H1 (cell line): ENCODE data around the gene TMBIM4. TPM values are rescaled to one million over a fixed set of nuclear protein-coding genes. Genes with fewer than 3 reads are reported as not detected.

Experiments
- CTCF ChIA-PET: fragments of 300-600 bp; sonication (Branson Sonifier 250); formaldehyde crosslinking; loops from one replicate; lab custom pipeline; 2021; ENCODE audit not compliant: partially characterized antibody; lab: Charles Lee
- POLR2A ChIA-PET: fragments of 300-600 bp; sonication (Branson Sonifier 250); formaldehyde crosslinking; loops from one replicate; lab custom pipeline; 2021; ENCODE audit warnings: inconsistent platforms; ENCODE audit not compliant: partially characterized antibody; lab: Charles Lee
- DNase-seq, 2 experiments: peaks; one replicate each; pipeline versions ENCODE4 v3.0.0 to v3.0.0-alpha.2; 2010 to 2022; ENCODE audit warnings: low spot score in 2 of 2, low read depth in 1 of 2, mixed read lengths in 1 of 2
- FAIRE-seq: peaks from 2 replicates; lab custom pipeline; 2011; peaks lifted over from hg19 to GRCh38; lab: Jason Lieb, UNC
- H2AFZ ChIP-seq: 2 replicates; pipeline ENCODE4 v1.8.1; 2012; ENCODE audit warnings: low read length, inconsistent platforms
- H2AK5ac ChIP-seq: 2 replicates; pipeline ENCODE4 v1.6.1; 2013; ENCODE audit warnings: low read depth, low read length
- H2BK120ac ChIP-seq: replicated peaks from 2 replicates; pipeline ENCODE3; 2013; ENCODE audit warnings: low read depth, low read length, inconsistent platforms
- H2BK12ac ChIP-seq: 2 replicates; pipeline ENCODE4 v1.6.1; 2013; ENCODE audit warnings: low read depth, low read length
- H2BK15ac ChIP-seq: 2 replicates; pipeline ENCODE4 v1.6.1; 2013; ENCODE audit warnings: low read length
- H2BK20ac ChIP-seq: 2 replicates; pipeline ENCODE4 v1.6.1; 2013; ENCODE audit warnings: low read length
- H2BK5ac ChIP-seq: 2 replicates; pipeline ENCODE4 v1.6.1; 2013; ENCODE audit warnings: low read depth, low read length
- H3K14ac ChIP-seq: 2 replicates; pipeline ENCODE4 v1.6.1; 2013; ENCODE audit warnings: inconsistent platforms; ENCODE audit not compliant: insufficient read length
- H3K18ac ChIP-seq: 2 replicates; pipeline ENCODE4 v1.6.1; 2013; ENCODE audit warnings: low read length; ENCODE audit errors: extremely low read depth
- H3K23ac ChIP-seq: 2 replicates; pipeline ENCODE4 v1.6.1; 2013; ENCODE audit warnings: inconsistent platforms; ENCODE audit not compliant: insufficient read length
- H3K23me2 ChIP-seq: 2 replicates; pipeline ENCODE4 v1.6.1; 2013; ENCODE audit warnings: low read depth, low read length
- H3K27ac ChIP-seq: 2 replicates; pipeline ENCODE4 v1.6.1; 2011; ENCODE audit warnings: low read depth, low read length, inconsistent platforms
- H3K27me3 ChIP-seq, 4 experiments: replicated peaks in 1 of 4; 1 replicate in 1 of 4; 2 replicates in 3 of 4; pipeline versions ENCODE4 v1.6.1 to v1.8.1; 2011 to 2013; ENCODE audit warnings: low read length in 3 of 4, mild to moderate bottlenecking in 3 of 4, inconsistent platforms in 2 of 4, mixed read lengths in 2 of 4, moderate library complexity in 1 of 4; ENCODE audit not compliant: control insufficient read depth in 3 of 4, insufficient read depth in 3 of 4; ENCODE audit errors: extremely low read depth in 1 of 4
- H3K36me3 ChIP-seq, 4 experiments: 2 replicates each; pipeline versions ENCODE4 v1.6.1 to v1.8.1; 2011 to 2013; ENCODE audit warnings: mild to moderate bottlenecking in 4 of 4, low read length in 3 of 4, moderate library complexity in 2 of 4, control low read depth in 1 of 4, inconsistent platforms in 1 of 4; ENCODE audit not compliant: insufficient read depth in 4 of 4, control insufficient read depth in 2 of 4
- H3K4ac ChIP-seq: replicated peaks from 2 replicates; pipeline ENCODE3; 2013; ENCODE audit warnings: low read length, low read depth, mixed read lengths, inconsistent platforms; ENCODE audit not compliant: insufficient read length
- H3K4me1 ChIP-seq, 4 experiments: replicated peaks in 1 of 4; 1 replicate in 1 of 4; 2 replicates in 3 of 4; pipeline versions ENCODE4 v1.6.1 to v1.8.1; 2011 to 2013; ENCODE audit warnings: low read length in 3 of 4, inconsistent platforms in 2 of 4, mixed read lengths in 1 of 4; ENCODE audit not compliant: insufficient read depth in 4 of 4, control insufficient read depth in 3 of 4
- H3K4me2 ChIP-seq, 2 experiments: 2 replicates each; pipeline versions ENCODE4 v1.6.1 to v1.8.1; 2011 to 2013; ENCODE audit warnings: low read depth in 2 of 2, low read length in 2 of 2, control low read depth in 1 of 2, inconsistent platforms in 1 of 2, mild to moderate bottlenecking in 1 of 2; ENCODE audit not compliant: insufficient read depth in 1 of 2
- H3K4me3 ChIP-seq, 4 experiments: fragments of 200-600, 300-600 bp in 1 of 4; sonication (generic), shearing (Covaris generic), sonication (Bioruptor Twin) in 1 of 4; 2 replicates each; pipeline versions ENCODE4 v1.5.1 to v1.8.1; 2011 to 2016; ENCODE audit warnings: low read length in 4 of 4, low read depth in 3 of 4, control low read depth in 2 of 4, inconsistent platforms in 2 of 4, mild to moderate bottlenecking in 2 of 4, mixed read lengths in 1 of 4, moderate library complexity in 1 of 4; ENCODE audit not compliant: insufficient read depth in 2 of 4; ENCODE audit errors: extremely low read depth in 1 of 4
- H3K56ac ChIP-seq: replicated peaks from 2 replicates; pipeline ENCODE3; 2013; ENCODE audit warnings: low read depth, mild to moderate bottlenecking, mixed read lengths, low read length, inconsistent platforms; ENCODE audit not compliant: insufficient read length
- H3K79me1 ChIP-seq: 2 replicates; pipeline ENCODE4 v1.6.1; 2013; ENCODE audit warnings: low read depth, low read length, control low read depth
- H3K79me2 ChIP-seq, 2 experiments: 2 replicates each; pipeline versions ENCODE4 v1.6.1 to v1.8.1; 2012 to 2013; ENCODE audit warnings: low read length in 2 of 2, mild to moderate bottlenecking in 2 of 2, inconsistent platforms in 1 of 2; ENCODE audit not compliant: insufficient read depth in 2 of 2, control insufficient read depth in 1 of 2
- H3K9ac ChIP-seq, 4 experiments: replicated peaks in 1 of 4; 1 replicate in 1 of 4; 2 replicates in 3 of 4; pipeline versions ENCODE4 v1.6.1 to v1.8.1; 2011 to 2013; ENCODE audit warnings: low read depth in 3 of 4, low read length in 3 of 4, control low read depth in 2 of 4, mild to moderate bottlenecking in 2 of 4, moderate library complexity in 2 of 4, inconsistent platforms in 1 of 4; ENCODE audit errors: extremely low read depth in 1 of 4
- H3K9me3 ChIP-seq, 2 experiments: 2 replicates each; pipeline versions ENCODE4 v1.6.1 to v1.8.1; 2012 to 2013; ENCODE audit warnings: mild to moderate bottlenecking in 2 of 2, moderate library complexity in 2 of 2, control low read depth in 1 of 2, inconsistent platforms in 1 of 2, low read depth in 1 of 2, low read length in 1 of 2, mixed read lengths in 1 of 2; ENCODE audit not compliant: insufficient read depth in 2 of 2
- H4K20me1 ChIP-seq, 2 experiments: replicated peaks in 1 of 2; 2 replicates each; pipeline versions ENCODE3 to v1.8.1; 2011 to 2013; ENCODE audit warnings: inconsistent platforms in 2 of 2, low read length in 2 of 2, mild to moderate bottlenecking in 1 of 2; ENCODE audit not compliant: insufficient read depth in 2 of 2, control insufficient read depth in 1 of 2
- H4K5ac ChIP-seq: 2 replicates; pipeline ENCODE4 v1.6.1; 2013; ENCODE audit warnings: low read length, low read depth, mixed read lengths, inconsistent platforms; ENCODE audit not compliant: insufficient read length
- H4K8ac ChIP-seq: 2 replicates; pipeline ENCODE4 v1.8.0; 2013; ENCODE audit warnings: mild to moderate bottlenecking, moderate library complexity, low read length, inconsistent platforms; ENCODE audit not compliant: insufficient read depth; ENCODE audit errors: extremely low read depth
- H4K91ac ChIP-seq: replicated peaks from 2 replicates; pipeline ENCODE3; 2013; ENCODE audit warnings: low read length, mixed read lengths, inconsistent platforms; ENCODE audit not compliant: insufficient read length
- CHD2 ChIP-seq: IDR thresholded peaks from 2 replicates; pipeline ENCODE4 v1.6.1; 2012; ENCODE audit warnings: low read length, improper control_type of control experiment
- POLR2A ChIP-seq, 2 experiments: IDR thresholded peaks; 1 replicate in 1 of 2; 2 replicates in 1 of 2; pipeline ENCODE4 v1.6.1; 2011; ENCODE audit warnings: low read depth in 2 of 2, low read length in 2 of 2, mild to moderate bottlenecking in 2 of 2; ENCODE audit errors: control extremely low read depth in 1 of 2
- POU5F1 ChIP-seq: IDR thresholded peaks from 2 replicates; pipeline ENCODE4 v1.6.1; 2011; ENCODE audit warnings: low read depth, mild to moderate bottlenecking, low read length, moderate library complexity
- RBBP5 ChIP-seq: IDR thresholded peaks from 2 replicates; pipeline ENCODE4 v1.7.1; 2012; ENCODE audit warnings: low read depth, mild to moderate bottlenecking, inconsistent platforms, low read length, moderate library complexity, borderline replicate concordance
- SIN3A ChIP-seq, 2 experiments: IDR thresholded peaks in 1 of 2; conservative IDR thresholded peaks in 1 of 2; 2 replicates each; pipeline ENCODE4 v1.6.1; 2011 to 2012; ENCODE audit warnings: low read length in 2 of 2, improper control_type of control experiment in 1 of 2, low read depth in 1 of 2, mild to moderate bottlenecking in 1 of 2
- SIRT6 ChIP-seq: IDR thresholded peaks from one replicate; pipeline ENCODE4 v1.7.1; 2012; ENCODE audit warnings: low read length, inconsistent platforms
- SP2 ChIP-seq: IDR thresholded peaks from 2 replicates; pipeline ENCODE4 v1.6.1; 2012; ENCODE audit warnings: mild to moderate bottlenecking, low read length, inconsistent platforms
- WGBS, 2 experiments: shearing (Covaris generic) in 1 of 2; methylation state at CpG; one replicate each; pipeline versions ENCODE4 v1.1.6 to v1.1.7; 2013 to 2015; ENCODE audit warnings: low lambda C conversion rate in 2 of 2, mixed read lengths in 2 of 2, inconsistent platforms in 1 of 2, low coverage in 1 of 2, missing lambda C conversion rate in 1 of 2; ENCODE audit not compliant: insufficient replicate concordance in 2 of 2, insufficient coverage in 1 of 2, insufficient read length in 1 of 2; ENCODE audit errors: extremely low coverage in 1 of 2, missing lambda C conversion rate in 1 of 2; 5-methylcytosine and 5-hydroxymethylcytosine counted together
- polyA plus RNA-seq, 7 experiments: library from polyadenylated mRNA; depleted of rRNA in 3 of 7; stranded (reverse) in 5 of 7; unstranded in 2 of 7; fragments of >200 nt in 5 of 7; fragments of 200-250 nt in 2 of 7; gene quantifications; 1 replicate in 5 of 7; 2 replicates in 1 of 7; 4 replicates in 1 of 7; pipeline versions ENCODE4 v1.2.1 to v1.2.3, GENCODE V29; 2011 to 2013; ENCODE audit warnings: missing spikeins in 2 of 7, mixed read lengths in 2 of 7
- total RNA-seq: library from RNA; stranded (reverse); fragmentation: NEBNext Ultra II Directional; extraction: Animal tissue kit (Norgen Biotek cat#: 25700); gene quantifications from 2 replicates; pipeline ENCODE4 v1.2.1, GENCODE V29; 2021
- TF ChIP-seq, protein P1 (sequence below): IDR thresholded peaks from 2 replicates; pipeline ENCODE4 v1.6.1; 2012; ENCODE audit warnings: inconsistent platforms

TMBIM4 gene
- total and polyA plus RNA-seq, 2 of the 8 experiments (the other 6 are each of a cell fraction or from before 2014, with no cell fraction given): 12.8 to 46.6 TPM

DNA sequence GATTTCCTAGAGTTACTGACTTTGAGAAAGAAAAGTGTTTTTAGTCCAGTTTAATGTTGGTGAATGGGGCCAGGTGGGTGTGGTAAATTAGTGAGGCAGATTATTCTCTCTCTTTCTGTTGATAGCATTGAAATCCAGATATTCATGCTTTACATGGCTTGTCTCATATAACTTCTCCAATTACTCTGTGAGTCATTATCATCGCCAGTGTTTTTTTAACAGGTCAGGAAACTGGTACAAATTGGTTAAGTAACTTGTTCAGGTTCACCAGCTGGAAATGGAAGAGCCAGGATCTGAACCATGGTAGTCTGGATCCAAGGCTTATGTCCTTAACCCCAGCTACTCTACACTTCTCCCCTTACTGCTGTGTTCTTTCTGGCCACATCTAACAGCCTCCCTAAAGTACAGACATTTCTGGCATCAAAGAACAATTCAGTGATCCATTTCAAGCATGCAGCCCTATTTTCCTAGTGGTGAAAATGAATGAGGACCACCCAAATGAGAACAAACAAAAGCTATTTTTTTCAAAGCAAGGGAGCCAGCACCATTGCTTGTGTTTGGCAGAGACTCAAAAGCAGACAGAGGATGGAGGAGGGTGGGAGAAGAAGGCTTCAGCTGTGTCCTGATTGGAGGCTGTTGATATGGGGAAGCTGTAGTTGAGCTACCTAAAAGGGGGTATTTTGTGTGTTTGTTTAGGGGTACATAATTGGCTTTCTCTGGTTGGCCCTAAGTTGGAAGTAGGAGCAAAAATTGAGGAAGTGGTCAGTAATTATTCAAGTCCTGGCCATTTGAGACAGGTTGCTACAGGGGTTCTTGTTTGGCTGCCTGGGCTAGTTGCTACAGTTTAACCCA lies 20.9 kb upstream of the TMBIM4 start:
- H3K23me2 ChIP-seq: peaks cover 6% of the 10 kb centered on the region; the same call in 1 of the 2 replicates
- no peak for FAIRE-seq
- no peak overlapping the region for H2AFZ ChIP-seq
- no peak overlapping the region for H2BK12ac ChIP-seq
- no peaks in the 10 kb centered on the region for H3K79me1 ChIP-seq
- H3K18ac ChIP-seq: no peak overlapping the region
- H2BK5ac ChIP-seq: no peak overlapping the region
- H3K4ac ChIP-seq: no peak overlapping the region
- no peak overlapping the region for H2BK120ac ChIP-seq
- WGBS, 2 experiments: 88% methylated on average over 1 of the region's 1 CpG; no CpG with 5 or more reads in 1 of the 2 experiments
- no peak for TF ChIP-seq POLR2A (IDR thresholded peaks at IDR 0.05; ENCODE audit: control extremely low read depth in 1 of 2, low read depth in 2 of 2, low read length in 2 of 2)
- TF ChIP-seq SIRT6: no peak
- TF ChIP-seq RBBP5: no peak
- TF ChIP-seq, protein P1, sequence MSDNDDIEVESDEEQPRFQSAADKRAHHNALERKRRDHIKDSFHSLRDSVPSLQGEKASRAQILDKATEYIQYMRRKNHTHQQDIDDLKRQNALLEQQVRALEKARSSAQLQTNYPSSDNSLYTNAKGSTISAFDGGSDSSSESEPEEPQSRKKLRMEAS: no peak
- no peak for TF ChIP-seq SIN3A (conservative IDR thresholded peaks at IDR 0.05 in 1 of 2, IDR thresholded peaks at IDR 0.05 in 1 of 2; ENCODE audit: low read depth in 1 of 2, low read length in 2 of 2)
- TF ChIP-seq CHD2: no peak
- TF ChIP-seq SP2: no peak
- TF ChIP-seq POU5F1: no peak
- no peak overlapping the region for H4K91ac ChIP-seq
- H3K4me1 ChIP-seq: peaks cover 0 to 4% (median 1%) of the 10 kb centered on the region in 4 experiments; a peak in 3 of 7 replicates
- no peak overlapping the region for H4K5ac ChIP-seq
- no peak overlapping the region for H3K23ac ChIP-seq
- H2AK5ac ChIP-seq: no peak overlapping the region; the same call in 1 of the 2 replicates
- no peak overlapping the region for H3K27ac ChIP-seq
- no peak overlapping the region for H3K14ac ChIP-seq
- H3K4me2 ChIP-seq: no peak overlapping the region
- POLR2A ChIA-PET: interaction anchor here (1.9 kb wide), 1 partner anchor 21 kb away, joined by 11 read pairs; the partner anchor contains the start of gene TMBIM4
- CTCF ChIA-PET: interaction anchor here (0.6 to 2.1 kb wide), 3 partner anchors 46 to 167 kb away, joined by 3 to 4 read pairs (median 4); no protein-coding TSS in a partner anchor
- H3K9ac ChIP-seq: no peak overlapping the region
- H3K56ac ChIP-seq: no peak overlapping the region
- H2BK15ac ChIP-seq: no peak overlapping the region
- H3K36me3 ChIP-seq: no peaks in the 10 kb centered on the region
- H3K79me2 ChIP-seq: no peaks in the 10 kb centered on the region
- DNase-seq: no peak
- no peaks in the 10 kb centered on the region for H3K9me3 ChIP-seq
- H4K8ac ChIP-seq: no peak overlapping the region
- no peaks in the 10 kb centered on the region for H4K20me1 ChIP-seq
- no peak overlapping the region for H3K4me3 ChIP-seq
- H2BK20ac ChIP-seq: no peak overlapping the region
- H3K27me3 ChIP-seq: peaks cover 9 to 29% (median 25%) of the 10 kb centered on the region in 4 experiments
